Keratinocyte (primary cell): Measurements from ENCODE around the gene ORAI3. TPM values are rescaled to one million over a fixed set of nuclear protein-coding genes. Genes with fewer than 3 reads are reported as not detected.

ENCODE experiments used
- DNase-seq: peaks from one replicate; pipeline ENCODE4 v3.0.0-alpha.2; 2011; ENCODE audit warnings: low read depth, missing footprints, low spot score
- FAIRE-seq: peaks from 2 replicates; lab custom pipeline; 2011; peaks lifted over from hg19 to GRCh38; lab: Jason Lieb, UNC
- H2AFZ ChIP-seq: 2 replicates; pipeline ENCODE4 v1.6.0; 2012; ENCODE audit warnings: low read length, control low read depth, inconsistent platforms; ENCODE audit not compliant: control insufficient read depth
- H3K27ac ChIP-seq: 2 replicates; pipeline ENCODE4 v1.5.1; 2011; ENCODE audit warnings: low read length; ENCODE audit not compliant: control insufficient read depth, insufficient read depth
- H3K27me3 ChIP-seq: 3 replicates; pipeline ENCODE4 v1.6.0; 2011; ENCODE audit warnings: low read length; ENCODE audit not compliant: control insufficient read depth, insufficient read depth; ENCODE audit errors: extremely low read depth
- H3K36me3 ChIP-seq, 2 experiments: 2 replicates in 1 of 2; 3 replicates in 1 of 2; pipeline ENCODE4 v1.5.1; 2011; ENCODE audit warnings: low read length in 2 of 2, mild to moderate bottlenecking in 1 of 2; ENCODE audit not compliant: control insufficient read depth in 2 of 2, insufficient read depth in 2 of 2; ENCODE audit errors: extremely low read depth in 1 of 2
- H3K4me1 ChIP-seq: 3 replicates; pipeline ENCODE4 v1.5.1; 2011; ENCODE audit warnings: low read length; ENCODE audit not compliant: control insufficient read depth, insufficient read depth; ENCODE audit errors: extremely low read depth
- H3K4me2 ChIP-seq: 3 replicates; pipeline ENCODE4 v1.6.0; 2011; ENCODE audit warnings: low read depth, low read length; ENCODE audit not compliant: control insufficient read depth, insufficient read depth; ENCODE audit errors: extremely low read depth
- H3K4me3 ChIP-seq, 3 experiments: fragments of 200-600 bp in 1 of 3; sonication (generic) in 1 of 3; 2 replicates in 2 of 3; 3 replicates in 1 of 3; pipeline ENCODE4 v1.5.1; 2011 to 2016; ENCODE audit warnings: low read length in 3 of 3, mild to moderate bottlenecking in 3 of 3, control low read depth in 2 of 3, inconsistent platforms in 1 of 3, low read depth in 1 of 3, mixed read lengths in 1 of 3, mixed run types in 1 of 3, moderate library complexity in 1 of 3; ENCODE audit not compliant: control insufficient read depth in 2 of 3, insufficient read depth in 2 of 3; ENCODE audit errors: extremely low read depth in 1 of 3
- H3K79me2 ChIP-seq: 2 replicates; pipeline ENCODE4 v1.6.0; 2012; ENCODE audit warnings: low read length; ENCODE audit not compliant: control insufficient read depth, insufficient read depth
- H3K9ac ChIP-seq: 3 replicates; pipeline ENCODE4 v1.6.0; 2011; ENCODE audit warnings: low read length; ENCODE audit not compliant: control insufficient read depth, insufficient read depth; ENCODE audit errors: extremely low read depth
- H3K9me1 ChIP-seq: 3 replicates; pipeline ENCODE4 v1.6.0; 2011; ENCODE audit warnings: low read length; ENCODE audit not compliant: control insufficient read depth, insufficient read depth; ENCODE audit errors: extremely low read depth
- H3K9me3 ChIP-seq: 2 replicates; pipeline ENCODE4 v1.5.1; 2012; ENCODE audit warnings: low read depth, low read length; ENCODE audit not compliant: control insufficient read depth
- H4K20me1 ChIP-seq: 3 replicates; pipeline ENCODE4 v1.6.0; 2011; ENCODE audit warnings: low read length; ENCODE audit not compliant: control insufficient read depth, insufficient read depth; ENCODE audit errors: extremely low read depth
- CTCF ChIP-seq, 3 experiments: IDR thresholded peaks in 1 of 3; conservative IDR thresholded peaks in 1 of 3; optimal IDR thresholded peaks in 1 of 3; 2 replicates in 2 of 3; 3 replicates in 1 of 3; pipeline versions ENCODE3 to v1.5.1; 2011; ENCODE audit warnings: low read length in 3 of 3, mild to moderate bottlenecking in 3 of 3, moderate library complexity in 2 of 3, control low read depth in 1 of 3, inconsistent platforms in 1 of 3; ENCODE audit not compliant: insufficient read depth in 2 of 3; ENCODE audit errors: extremely low read depth in 1 of 3
- EZH2 ChIP-seq: IDR thresholded peaks from one replicate; pipeline ENCODE4 v1.6.1; 2012; ENCODE audit warnings: inconsistent platforms, mild to moderate bottlenecking, low read length, moderate library complexity
- dilution Hi-C: fragments of 300-500 bp; cut with MboI; formaldehyde crosslinking; loops from one replicate; pipeline ENCODE4 v1.7.0; 2020; ENCODE audit warnings: low sequenced_read_pairs; ENCODE audit not compliant: extremely low pct_ligation_motif_present
- polyA plus RNA-seq, 5 experiments: library from polyadenylated mRNA; depleted of rRNA in 3 of 5; stranded (reverse) in 3 of 5; stranded (forward) in 1 of 5; unstranded in 1 of 5; fragments of >200 nt; gene quantifications; 1 replicate in 1 of 5; 2 replicates in 3 of 5; 3 replicates in 1 of 5; pipeline versions ENCODE4 v1.2.1 to v1.2.3, GENCODE V29; 2011 to 2012; ENCODE audit warnings: missing spikeins in 2 of 5, low read depth in 1 of 5, low replicate concordance in 1 of 5

Gene ORAI3
- polyA plus RNA-seq, 1 donor (not counting 4 experiments of a cell fraction or from before 2014, with no cell fraction given): 8.1 TPM

- dilution Hi-C loops: no loop called here
- Histone ChIP-seq H3K4me3 (no peak overlapping the region), H3K9me1 (no peaks in the 10 kb centered on the region), H3K36me3 (peaks cover 0 to 2% of the 10 kb centered on the region in 2 experiments), H3K9ac (no peak overlapping the region), H4K20me1 (no peaks in the 10 kb centered on the region), H3K27me3 (no peaks in the 10 kb centered on the region), H3K79me2 (no peaks in the 10 kb centered on the region), H3K9me3 (no peaks in the 10 kb centered on the region), H3K4me1 (peaks cover 7% of the 10 kb centered on the region), H2AFZ (no peak overlapping the region), H3K4me2 (no peak overlapping the region), H3K27ac (no peak overlapping the region)
- FAIRE-seq (no peak), DNase-seq (no peak)
- TF ChIP-seq CTCF (optimal IDR thresholded peaks at IDR 0.05 in 1 of 3, IDR thresholded peaks at IDR 0.05 in 1 of 3, conservative IDR thresholded peaks at IDR 0.05 in 1 of 3; ENCODE audit: extremely low read depth in 1 of 3, insufficient read depth in 2 of 3, low read length in 3 of 3): no peak
- TF ChIP-seq EZH2: no peak
Measured at GRCh38 chr16:30918614-30919013, 30.3 kb upstream of the ORAI3 start.

GRCh38 chr16:30920891-30921290 is 28.0 kb upstream of the ORAI3 start:
- H3K4me1 ChIP-seq: peaks cover 13% of the 10 kb centered on the region
- H3K79me2 ChIP-seq: peaks cover 14% of the 10 kb centered on the region
- no peak overlapping the region for H3K4me3 ChIP-seq
- no peaks in the 10 kb centered on the region for H3K27me3 ChIP-seq
- no peaks in the 10 kb centered on the region for H4K20me1 ChIP-seq
- H3K27ac ChIP-seq: no peak overlapping the region
- FAIRE-seq (no peak), DNase-seq (no peak)
- no peaks in the 10 kb centered on the region for H3K9me3 ChIP-seq
- no peak overlapping the region for H3K9ac ChIP-seq
- no peaks in the 10 kb centered on the region for H3K9me1 ChIP-seq
- peaks cover 0 to 2% of the 10 kb centered on the region in 2 experiments for H3K36me3 ChIP-seq
- H2AFZ ChIP-seq: no peak overlapping the region
- dilution Hi-C loops: no loop called here
- TF ChIP-seq EZH2 (no peak), CTCF (optimal IDR thresholded peaks at IDR 0.05 in 1 of 3, IDR thresholded peaks at IDR 0.05 in 1 of 3, conservative IDR thresholded peaks at IDR 0.05 in 1 of 3; ENCODE audit: extremely low read depth in 1 of 3, insufficient read depth in 2 of 3, low read length in 3 of 3) (no peak)
- H3K4me2 ChIP-seq: no peak overlapping the region
